Pancreas (tissue), 10 donors: ENCODE data around the gene WDCP. TPM values are rescaled to one million over a fixed set of nuclear protein-coding genes. Genes with fewer than 3 reads are reported as not detected.

ENCODE experiments used
- ATAC-seq, 4 donors: fragments of 200-7000 bp; cut with Tn5 transposase; one replicate each; pipeline versions ENCODE4 v1.8.0 to v1.9.1; 2020; ENCODE audit warnings: mild to moderate bottlenecking in 4 of 4, moderate library complexity in 4 of 4
- DNase-seq, 6 donors: peaks; one replicate each; pipeline ENCODE4 v3.0.0-alpha.2; 2020
- FAIRE-seq: peaks from 2 replicates; lab custom pipeline; 2012; peaks lifted over from hg19 to GRCh38; lab: Jason Lieb, UNC
- H3K27ac ChIP-seq, 4 donors: fragments of 200-600 bp; sonication (generic); 1 replicate in 3 of 4; 2 replicates in 1 of 4; pipeline versions ENCODE4 v1.5.0 to v1.8.0; 2020
- H3K27me3 ChIP-seq, 4 donors: fragments of 200-600 bp; one replicate each; pipeline ENCODE4 v1.8.0; 2021
- H3K36me3 ChIP-seq, 3 donors: fragments of 200-600 bp; sonication (generic) in 1 of 3; one replicate each; pipeline versions ENCODE4 v1.5.0 to v1.8.0; 2020 to 2021
- H3K4me1 ChIP-seq, 3 donors: fragments of 200-600 bp; one replicate each; pipeline ENCODE4 v1.8.0; 2021
- H3K4me3 ChIP-seq, 4 donors: fragments of 200-600 bp; sonication (generic) in 2 of 4; one replicate each; pipeline versions ENCODE4 v1.5.0 to v1.8.0; 2020 to 2021
- H3K9me3 ChIP-seq, 4 donors: fragments of 200-600 bp; one replicate each; pipeline ENCODE4 v1.8.0; 2021
- CTCF ChIP-seq, 4 donors: fragments of 200-600 bp; sonication (generic) in 3 of 4; IDR thresholded peaks; one replicate each; pipeline versions ENCODE4 v1.5.0 to v1.8.0; 2021; ENCODE audit warnings: antibody characterized with exemption in 4 of 4
- WGBS, 2 donors: extraction: QIAGEN DNeasy Blood & Tissue Kit; methylation state at CpG; one replicate each; pipeline ENCODE4 v1.1.7; 2013; 5-methylcytosine and 5-hydroxymethylcytosine counted together
- intact Hi-C, 3 donors: fragments of 100-400 bp; cut with DNase I; formaldehyde crosslinking; loops; one replicate each; pipeline versions ENCODE4 v1.11.1 to v1.14.2; 2022
- polyA plus RNA-seq, 2 donors: library from polyadenylated mRNA; stranded (reverse); fragments of 200-250 nt; gene quantifications; one replicate each; pipeline ENCODE4 v1.2.3, GENCODE V29; 2013
- total RNA-seq, 6 donors: library from RNA; stranded (reverse); fragmentation: NEBNext Ultra II Directional in 4 of 6; extraction: Animal tissue kit (Norgen Biotek cat#: 25700) in 4 of 6; gene quantifications; one replicate each; pipeline versions ENCODE4 v1.2.1 to v1.2.4, GENCODE V29; 2021 to 2023
- donor health status: healthy with polysubstance abuse.
- donor health status: DM: no; HTN: no; CAD: no; lungs with moderate emphysema.
- donor health status: DM: no; HTN: no; CAD: no.
- donor health status: control.
- donor health status: control.
- donor health status: Bipolar disorder and iron deficiency.
- donor health status: DM: yes; HTN: yes; CAD: no.
- donor health status: DM: no; HTN: no; CAD: no.
- donor health status: DM: no; HTN: no; CAD: no.
- donor health status: DM: yes; HTN: yes; CAD: no.

Gene WDCP
- total and polyA plus RNA-seq, 8 donors = 0.84 to 8.5 (median 2.8) TPM

DNA sequence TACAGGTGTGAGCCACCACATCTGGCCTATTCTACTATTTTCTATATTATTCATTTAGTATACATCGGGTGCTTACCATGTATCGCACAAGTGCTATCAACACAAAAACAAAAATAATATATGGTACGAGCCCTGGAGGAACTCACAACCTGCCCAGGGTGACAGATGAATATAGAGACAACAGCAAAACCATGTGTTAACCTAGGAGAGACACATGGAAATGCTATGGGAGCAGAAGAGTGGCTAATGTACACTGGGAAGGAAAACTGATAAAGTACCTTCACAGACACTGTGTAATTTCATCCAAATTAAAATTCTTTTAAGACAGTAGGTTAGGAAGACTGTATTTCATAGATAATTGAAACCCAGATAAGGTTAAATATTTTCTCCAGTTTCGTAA lies 25.1 kb upstream of the WDCP start:
- no peak for ATAC-seq
- H3K9me3 ChIP-seq = no peaks in the 10 kb centered on the region
- DNase-seq = no peak
- FAIRE-seq = no peak
- H3K4me3 ChIP-seq = no peak overlapping the region
- H3K36me3 ChIP-seq = peaks cover 0 to 35% (median 0%) of the 10 kb centered on the region in 3 donors
- intact Hi-C loops = no loop called here
- no peak overlapping the region for H3K27ac ChIP-seq
- peaks cover 0 to 12% (median 0%) of the 10 kb centered on the region in 3 donors for H3K4me1 ChIP-seq
- no peaks in the 10 kb centered on the region for H3K27me3 ChIP-seq
- TF ChIP-seq CTCF (IDR thresholded peaks at IDR 0.05) = no peak
- WGBS, 2 donors = 90 to 94% methylated on average over 4 of the region's 4 CpGs

DNA sequence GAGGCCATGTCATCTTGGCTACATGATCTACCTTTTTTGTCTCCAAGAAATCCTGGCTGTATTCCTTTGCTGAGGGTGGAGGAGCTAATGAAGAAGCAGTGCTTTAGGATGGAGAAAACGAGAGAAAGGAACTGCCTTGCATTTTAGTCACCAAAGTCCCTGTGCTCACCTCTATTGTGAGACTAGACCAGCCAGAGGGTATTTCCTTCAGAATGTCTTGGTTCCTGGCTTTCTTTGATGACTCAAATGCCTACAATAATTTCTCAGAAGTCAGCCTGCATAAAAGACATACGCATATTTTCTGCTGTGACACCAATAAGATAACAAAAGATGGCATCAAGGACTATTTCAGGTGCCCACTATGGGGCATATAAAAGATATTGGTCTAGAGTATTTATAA lies 18.1 kb upstream of the WDCP start:
- Histone ChIP-seq H3K9me3 (no peaks in the 10 kb centered on the region), H3K27me3 (no peaks in the 10 kb centered on the region), H3K27ac (no peak overlapping the region), H3K4me3 (no peak overlapping the region), H3K4me1 (no peaks in the 10 kb centered on the region), H3K36me3 (peaks cover 0 to 23% (median 0%) of the 10 kb centered on the region in 3 donors)
- ATAC-seq (no peak), DNase-seq (no peak), FAIRE-seq (no peak)
- TF ChIP-seq CTCF (IDR thresholded peaks at IDR 0.05) = no peak
- intact Hi-C loops = no loop called here
- 67 to 76% methylated on average over 2 of the region's 2 CpGs for WGBS, 2 donors

- Histone ChIP-seq H3K4me1 (no peaks in the 10 kb centered on the region), H3K4me3 (no peak overlapping the region), H3K9me3 (no peaks in the 10 kb centered on the region), H3K27me3 (no peaks in the 10 kb centered on the region), H3K27ac (no peak overlapping the region), H3K36me3 (no peaks in the 10 kb centered on the region)
- no peak for TF ChIP-seq CTCF (IDR thresholded peaks at IDR 0.05)
- WGBS, 2 donors = 66 to 72% methylated on average over 4 of the region's 4 CpGs
- intact Hi-C loops = no loop called here
- FAIRE-seq (no peak), ATAC-seq (no peak), DNase-seq (no peak)
Measured at GRCh38 chr2:24058564-24059271, 11.5 kb upstream of the WDCP start.

GRCh38 chr2:24055750-24056149 lies 8.6 kb upstream of the WDCP start:
- no peaks in the 10 kb centered on the region for H3K9me3 ChIP-seq
- intact Hi-C loops = no loop called here
- no peaks in the 10 kb centered on the region for H3K4me1 ChIP-seq
- no peaks in the 10 kb centered on the region for H3K36me3 ChIP-seq
- H3K27ac ChIP-seq = no peak overlapping the region
- FAIRE-seq (no peak), ATAC-seq (no peak), DNase-seq (no peak)
- TF ChIP-seq CTCF (IDR thresholded peaks at IDR 0.05) = no peak
- H3K27me3 ChIP-seq = no peaks in the 10 kb centered on the region
- 77 to 79% methylated on average over 6 of the region's 6 CpGs for WGBS, 2 donors
- no peak overlapping the region for H3K4me3 ChIP-seq

DNA sequence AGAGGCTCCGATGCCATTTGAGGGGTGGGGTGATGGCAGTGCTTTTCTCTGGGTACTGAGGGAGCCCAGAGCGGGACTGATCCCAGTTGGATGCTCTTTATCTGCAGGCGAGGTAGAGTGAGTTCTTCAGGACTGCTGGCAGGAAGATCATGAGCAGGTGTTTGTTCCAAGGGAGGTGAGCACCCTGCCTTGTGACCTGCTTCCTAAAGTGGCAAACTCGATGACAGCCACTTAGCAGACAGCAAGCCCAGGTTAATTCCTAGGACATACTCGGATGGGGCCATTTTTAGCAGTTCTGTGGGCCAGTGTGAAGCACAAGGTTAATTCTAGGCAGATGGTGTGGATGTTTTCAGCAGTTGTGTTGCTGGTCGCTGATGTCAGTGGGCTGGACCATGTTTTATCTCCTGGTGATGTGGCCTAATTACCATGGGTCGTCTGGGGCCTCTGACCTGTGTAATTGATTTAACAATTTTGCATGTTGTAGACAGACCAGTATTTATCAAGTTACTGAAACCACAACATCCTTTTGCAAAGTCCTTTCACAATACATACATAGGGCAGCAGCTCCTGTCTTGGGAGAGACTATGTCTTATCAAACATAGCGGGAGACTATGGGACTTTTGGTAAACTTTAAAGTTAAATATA lies 7.3 kb upstream of the WDCP start:
- intact Hi-C loops = no loop called here
- DNase-seq = no peak
- Histone ChIP-seq H3K9me3 (no peaks in the 10 kb centered on the region), H3K27me3 (no peaks in the 10 kb centered on the region), H3K4me1 (peaks cover 0 to 4% (median 0%) of the 10 kb centered on the region in 3 donors), H3K4me3 (no peak overlapping the region), H3K36me3 (no peaks in the 10 kb centered on the region), H3K27ac (no peak overlapping the region)
- no peak for TF ChIP-seq CTCF (IDR thresholded peaks at IDR 0.05)
- no peak for ATAC-seq
- WGBS, 2 donors = 66 to 70% methylated on average over 8 of the region's 8 CpGs
- FAIRE-seq = no peak
